Right forelimb (tissue), 1 donor: ENCODE data around the gene LAMA2.

Experiments
- DNase-seq: peaks from one replicate; pipeline ENCODE4 v3.0.0-alpha.2; 2018

The LAMA2 gene

GRCh38 chr6:129235167-129236000, 352.4 kb downstream of the LAMA2 start:
- no peak for DNase-seq

GRCh38 chr6:129236001-129236517, 353.1 kb downstream of the LAMA2 start:
- DNase-seq = no peak

GRCh38 chr6:129238991-129239390, 356.1 kb downstream of the LAMA2 start:
- DNase-seq = no peak

GRCh38 chr6:129239825-129240491, 357.0 kb downstream of the LAMA2 start:
- DNase-seq = no peak

GRCh38 chr6:129240492-129240853, 357.5 kb downstream of the LAMA2 start:
- DNase-seq = no peak

GRCh38 chr6:129242546-129242945, 359.6 kb downstream of the LAMA2 start:
- DNase-seq = no peak

GRCh38 chr6:129243377-129243776, 360.4 kb downstream of the LAMA2 start:
- DNase-seq = no peak

- DNase-seq = no peak
Observed at GRCh38 chr6:129248946-129249345, 366.0 kb downstream of the LAMA2 start.

- DNase-seq = peak; percentile 51
Observed at GRCh38 chr6:129251669-129252376, 368.9 kb downstream of the LAMA2 start.

GRCh38 chr6:129252377-129253071, 369.6 kb downstream of the LAMA2 start:
- no peak for DNase-seq

GRCh38 chr6:129253242-129253641, 370.3 kb downstream of the LAMA2 start:
- DNase-seq = no peak

- DNase-seq = no peak
Observed at GRCh38 chr6:129253727-129254126, 370.8 kb downstream of the LAMA2 start.

- no peak for DNase-seq
Observed at GRCh38 chr6:129257196-129257595, 374.3 kb downstream of the LAMA2 start.

- DNase-seq = no peak
Observed at GRCh38 chr6:129262661-129263060, 379.7 kb downstream of the LAMA2 start.

GRCh38 chr6:129263176-129263575, 380.2 kb downstream of the LAMA2 start:
- DNase-seq = no peak

- DNase-seq = no peak
Observed at GRCh38 chr6:129264480-129265045, 381.6 kb downstream of the LAMA2 start.

GRCh38 chr6:129267028-129267427, 384.1 kb downstream of the LAMA2 start:
- DNase-seq = no peak

GRCh38 chr6:129269076-129269475, 386.1 kb downstream of the LAMA2 start:
- no peak for DNase-seq

GRCh38 chr6:129269891-129270290, 387.0 kb downstream of the LAMA2 start:
- DNase-seq = no peak

GRCh38 chr6:129270450-129270849, 387.5 kb downstream of the LAMA2 start:
- DNase-seq = no peak

GRCh38 chr6:129273161-129273560, 390.2 kb downstream of the LAMA2 start:
- no peak for DNase-seq

GRCh38 chr6:129276461-129276860, 393.5 kb downstream of the LAMA2 start:
- DNase-seq = no peak

- DNase-seq = no peak
Observed at GRCh38 chr6:129276986-129277385, 394.0 kb downstream of the LAMA2 start.
